HepG2 (cell line): ENCODE results near the gene RGP1. TPM values are rescaled to one million over a fixed set of nuclear protein-coding genes. Genes with fewer than 3 reads are reported as not detected.
A peak's percentile ranks its signal among the peaks of the same experiment; 100 is the strongest.

Source experiments
- ATAC-seq: fragments of 200-7000 bp; cut with Tn5 transposase; 3 replicates; pipeline ENCODE4 v1.9.1; 2020; ENCODE audit warnings: mild to moderate bottlenecking, moderate library complexity
- BruUV-seq: library from RNA; stranded (reverse); fragments of 400-500 nt; replicated peaks from 2 replicates; lab custom pipeline; 2021; lab: Mats Ljungman, UMichigan
- CTCF ChIA-PET: fragments of 300-600 bp; formaldehyde crosslinking; extraction: SDS; loops from one replicate; lab custom pipeline; 2021; ENCODE audit warnings: low total read pairs, inconsistent platforms, low intra/inter-chr PET ratio; lab: Yijun Ruan, JAX
- POLR2A ChIA-PET: fragments of 350-600 bp; sonication (Branson Sonifier 250); formaldehyde crosslinking; loops from one replicate; lab custom pipeline; 2020; ENCODE audit warnings: antibody characterized with exemption, inconsistent platforms; lab: Yijun Ruan, JAX
- DNase-seq: peaks from one replicate; pipeline ENCODE4 v3.0.0-alpha.2; 2015; ENCODE audit warnings: low spot score
- FAIRE-seq: peaks from 3 replicates; lab custom pipeline; 2011; peaks lifted over from hg19 to GRCh38; lab: Jason Lieb, UNC
- H2AFZ ChIP-seq: one replicate; pipeline ENCODE4 v1.6.1; 2011; ENCODE audit warnings: low read length, inconsistent platforms
- H3K27ac ChIP-seq: fragments of 300-600 bp; 3 replicates; pipeline ENCODE4 v1.8.0; 2011; ENCODE audit warnings: mixed run types, mild to moderate bottlenecking, mixed read lengths, low read length, inconsistent platforms; ENCODE audit not compliant: insufficient read depth; ENCODE audit errors: extremely low read length
- H3K27me3 ChIP-seq, 2 experiments: fragments of 200-600 bp in 1 of 2; 2 replicates in 1 of 2; 3 replicates in 1 of 2; pipeline versions ENCODE4 v1.6.0 to v1.8.0; 2011; ENCODE audit warnings: low read length in 2 of 2, mild to moderate bottlenecking in 2 of 2, moderate library complexity in 2 of 2, inconsistent platforms in 1 of 2; ENCODE audit not compliant: insufficient read depth in 2 of 2, control insufficient read depth in 1 of 2
- H3K36me3 ChIP-seq, 2 experiments: fragments of 200-600 bp in 1 of 2; replicated peaks in 1 of 2; 2 replicates in 1 of 2; 3 replicates in 1 of 2; pipeline versions ENCODE4 v1.5.1 to v1.8.0; 2011; ENCODE audit warnings: low read length in 2 of 2, inconsistent platforms in 1 of 2; ENCODE audit not compliant: insufficient read depth in 2 of 2, control insufficient read depth in 1 of 2
- H3K4me1 ChIP-seq: 2 replicates; pipeline ENCODE4 v1.5.1; 2012; ENCODE audit warnings: low read length, inconsistent platforms; ENCODE audit not compliant: insufficient read depth
- H3K4me2 ChIP-seq: 2 replicates; pipeline ENCODE4 v1.6.0; 2011; ENCODE audit warnings: low read depth, low read length, inconsistent platforms
- H3K4me3 ChIP-seq, 3 experiments: fragments of 200-600 bp in 1 of 3; sonication (generic), shearing (Covaris generic) in 1 of 3; replicated peaks in 1 of 3; 2 replicates each; pipeline ENCODE4 v1.5.1; 2011 to 2016; ENCODE audit warnings: low read length in 3 of 3, inconsistent platforms in 2 of 3, low read depth in 2 of 3, mild to moderate bottlenecking in 2 of 3, control low read depth in 1 of 3, mixed read lengths in 1 of 3; ENCODE audit not compliant: insufficient read depth in 1 of 3
- H3K79me2 ChIP-seq: one replicate; pipeline ENCODE4 v1.6.1; 2011; ENCODE audit warnings: low read length, inconsistent platforms; ENCODE audit not compliant: insufficient read depth
- H3K9ac ChIP-seq: 2 replicates; pipeline ENCODE4 v1.6.0; 2011; ENCODE audit warnings: mild to moderate bottlenecking, low read depth, low read length, inconsistent platforms; ENCODE audit not compliant: insufficient read depth
- H3K9me3 ChIP-seq: 2 replicates; pipeline ENCODE4 v1.5.1; 2012; ENCODE audit warnings: mild to moderate bottlenecking, low read length
- H4K20me1 ChIP-seq: 2 replicates; pipeline ENCODE4 v1.6.0; 2011; ENCODE audit warnings: inconsistent platforms, mild to moderate bottlenecking, low read length, moderate library complexity; ENCODE audit not compliant: insufficient read depth
- CHD2 ChIP-seq: IDR thresholded peaks from 2 replicates; pipeline ENCODE4 v1.6.1; 2011; ENCODE audit warnings: low read depth, low read length, improper control_type of control experiment
- FOSL1 ChIP-seq: sonication (generic); formaldehyde crosslinking; IDR thresholded peaks from 2 replicates; pipeline ENCODE4 v1.9.0; 2021; ENCODE audit warnings: missing genetic modification reagents, borderline replicate concordance
- HOXA7 ChIP-seq: sonication (generic); formaldehyde crosslinking; IDR thresholded peaks from 2 replicates; pipeline ENCODE4 v1.8.1; 2022; ENCODE audit warnings: mild to moderate bottlenecking, missing genetic modification reagents, moderate library complexity
- KAT8 ChIP-seq: IDR thresholded peaks from 2 replicates; pipeline ENCODE4 v1.6.1; 2016; ENCODE audit warnings: missing genetic modification reagents, missing compliant biosample characterization
- REL ChIP-seq: sonication (generic); formaldehyde crosslinking; conservative IDR thresholded peaks from 2 replicates; pipeline ENCODE4 v1.8.0; 2022; ENCODE audit warnings: mild to moderate bottlenecking, missing genetic modification reagents, moderate library complexity
- TOE1 ChIP-seq: sonication (generic); formaldehyde crosslinking; IDR thresholded peaks from 2 replicates; pipeline ENCODE4 v1.4.0; 2020; ENCODE audit warnings: mild to moderate bottlenecking, missing genetic modification reagents
- ZBTB42 ChIP-seq: sonication (generic); formaldehyde crosslinking; IDR thresholded peaks from 2 replicates; pipeline ENCODE4 v1.5.0; 2020; ENCODE audit warnings: mild to moderate bottlenecking, missing genetic modification reagents
- ZNF282 ChIP-seq: fragments of 450-650 bp; IDR thresholded peaks from 2 replicates; pipeline ENCODE4 v1.6.1; 2018; ENCODE audit not compliant: partially characterized antibody
- ZNF660 ChIP-seq: sonication (generic); formaldehyde crosslinking; IDR thresholded peaks from 2 replicates; pipeline ENCODE4 v1.5.1; 2020; ENCODE audit warnings: mild to moderate bottlenecking, low read depth, missing genetic modification reagents, borderline replicate concordance
- WGBS: methylation state at CpG from one replicate; pipeline ENCODE4 v1.1.6; 2017; ENCODE audit warnings: low lambda C conversion rate; 5-methylcytosine and 5-hydroxymethylcytosine counted together
- in situ Hi-C: cut with HindIII; loops from 2 replicates; pipeline ENCODE4 v1.10.0; 2017; ENCODE audit warnings: low pct_unique_long_range_greater_than_20kb; ENCODE audit not compliant: extremely low pct_ligation_motif_present
- intact Hi-C: fragments of 100-400 bp; cut with micrococcal nuclease; formaldehyde crosslinking; loops from one replicate; pipeline ENCODE4 v1.10.0; 2022; ENCODE audit not compliant: unreplicated experiment
- polyA plus RNA-seq, 8 experiments: library from polyadenylated mRNA; depleted of rRNA in 3 of 8; stranded (reverse) in 7 of 8; unstranded in 1 of 8; fragments of >200 nt; fragmentation: Illumina TruSeq in 4 of 8; extraction: Trizol in 4 of 8; gene quantifications; 2 replicates each; pipeline versions ENCODE4 v1.2.1 to v1.2.3, GENCODE V29; 2011 to 2016; ENCODE audit warnings: low read depth in 4 of 8, missing spikeins in 1 of 8, mixed read lengths in 1 of 8; ENCODE audit not compliant: insufficient read depth in 1 of 8
- total RNA-seq, 5 experiments: library from RNA; depleted of rRNA; stranded (reverse); fragments of >200 nt; fragmentation: Illumina TruSeq; extraction: Trizol; gene quantifications; 2 replicates each; pipeline ENCODE4 v1.2.3, GENCODE V29; 2016; ENCODE audit warnings: low read depth in 1 of 5
- TF ChIP-seq, protein P1 (sequence below): sonication (generic); formaldehyde crosslinking; IDR thresholded peaks from 2 replicates; pipeline ENCODE4 v1.9.0; 2021; ENCODE audit warnings: missing genetic modification reagents, borderline replicate concordance
- TF ChIP-seq, protein P2 (sequence below): sonication (generic); formaldehyde crosslinking; IDR thresholded peaks from 2 replicates; pipeline ENCODE4 v1.5.0; 2020; ENCODE audit warnings: missing genetic modification reagents, mild to moderate bottlenecking, borderline replicate concordance

RGP1 gene
- total and polyA plus RNA-seq, 2 of the 13 experiments (the other 11 are each of a cell fraction or from before 2014, with no cell fraction given), result 12.7 to 21.0 TPM

DNA sequence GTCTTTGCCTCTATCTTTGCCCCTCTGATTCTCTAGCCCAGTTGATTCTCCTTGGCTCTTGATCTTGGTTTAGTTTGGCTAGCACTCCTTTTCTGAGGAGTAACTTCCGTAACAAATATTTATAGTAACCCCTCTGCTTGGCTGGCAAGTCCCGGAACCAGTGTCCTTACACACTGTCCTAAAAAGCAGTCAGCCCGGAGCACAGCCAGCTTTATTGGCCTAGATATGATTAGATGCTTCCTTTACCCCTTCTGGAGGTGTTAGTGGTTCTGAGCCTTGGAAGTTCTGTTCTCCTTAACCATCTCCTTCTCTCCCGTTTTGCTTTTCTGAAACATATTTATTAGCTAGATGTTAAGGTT lies 22.0 kb downstream of the RGP1 start:
- Histone ChIP-seq H3K4me3 (no peak overlapping the region), H4K20me1 (no peaks in the 10 kb centered on the region), H3K36me3 (no peaks in the 10 kb centered on the region), H3K9me3 (no peaks in the 10 kb centered on the region), H3K9ac (no peak overlapping the region), H3K27ac (peak overlapping the region; percentile 7), H3K4me2 (peak overlapping the region; percentile 32; the same call in 1 of the 2 replicates), H2AFZ (no peak overlapping the region), H3K27me3 (no peaks in the 10 kb centered on the region), H3K4me1 (peaks cover 49% of the 10 kb centered on the region), H3K79me2 (peaks cover 7% of the 10 kb centered on the region)
- ChIA-PET POLR2A (interaction anchor here (0.7 to 2.3 kb wide), 5 partner anchors 12 to 43 kb away, joined by 3 to 7 read pairs (median 5); partner anchors contain the start of genes CREB3, GBA2, HINT2 and RGP1), CTCF (no interaction called here)
- FAIRE-seq (no peak), DNase-seq (no peak), ATAC-seq (no peak)
- WGBS, result 77% methylated on average over 4 of the region's 4 CpGs
- intact Hi-C loops (no loop called here), in situ Hi-C loops (no loop called here)
- BruUV-seq, result no TSS peak
- TF ChIP-seq KAT8 (CRISPR knock-in tag), result no peak
- no peak for TF ChIP-seq FOSL1
- TF ChIP-seq, protein P1, sequence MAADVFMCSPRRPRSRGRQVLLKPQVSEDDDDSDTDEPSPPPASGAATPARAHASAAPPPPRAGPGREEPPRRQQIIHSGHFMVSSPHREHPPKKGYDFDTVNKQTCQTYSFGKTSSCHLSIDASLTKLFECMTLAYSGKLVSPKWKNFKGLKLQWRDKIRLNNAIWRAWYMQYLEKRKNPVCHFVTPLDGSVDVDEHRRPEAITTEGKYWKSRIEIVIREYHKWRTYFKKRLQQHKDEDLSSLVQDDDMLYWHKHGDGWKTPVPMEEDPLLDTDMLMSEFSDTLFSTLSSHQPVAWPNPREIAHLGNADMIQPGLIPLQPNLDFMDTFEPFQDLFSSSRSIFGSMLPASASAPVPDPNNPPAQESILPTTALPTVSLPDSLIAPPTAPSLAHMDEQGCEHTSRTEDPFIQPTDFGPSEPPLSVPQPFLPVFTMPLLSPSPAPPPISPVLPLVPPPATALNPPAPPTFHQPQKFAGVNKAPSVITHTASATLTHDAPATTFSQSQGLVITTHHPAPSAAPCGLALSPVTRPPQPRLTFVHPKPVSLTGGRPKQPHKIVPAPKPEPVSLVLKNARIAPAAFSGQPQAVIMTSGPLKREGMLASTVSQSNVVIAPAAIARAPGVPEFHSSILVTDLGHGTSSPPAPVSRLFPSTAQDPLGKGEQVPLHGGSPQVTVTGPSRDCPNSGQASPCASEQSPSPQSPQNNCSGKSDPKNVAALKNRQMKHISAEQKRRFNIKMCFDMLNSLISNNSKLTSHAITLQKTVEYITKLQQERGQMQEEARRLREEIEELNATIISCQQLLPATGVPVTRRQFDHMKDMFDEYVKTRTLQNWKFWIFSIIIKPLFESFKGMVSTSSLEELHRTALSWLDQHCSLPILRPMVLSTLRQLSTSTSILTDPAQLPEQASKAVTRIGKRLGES (CRISPR knock-in tag), result no peak
- TF ChIP-seq, protein P2, sequence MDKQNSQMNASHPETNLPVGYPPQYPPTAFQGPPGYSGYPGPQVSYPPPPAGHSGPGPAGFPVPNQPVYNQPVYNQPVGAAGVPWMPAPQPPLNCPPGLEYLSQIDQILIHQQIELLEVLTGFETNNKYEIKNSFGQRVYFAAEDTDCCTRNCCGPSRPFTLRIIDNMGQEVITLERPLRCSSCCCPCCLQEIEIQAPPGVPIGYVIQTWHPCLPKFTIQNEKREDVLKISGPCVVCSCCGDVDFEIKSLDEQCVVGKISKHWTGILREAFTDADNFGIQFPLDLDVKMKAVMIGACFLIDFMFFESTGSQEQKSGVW, result no peak
- no peak for TF ChIP-seq ZNF282
- TF ChIP-seq ZNF660 (CRISPR knock-in tag), result no peak
- TF ChIP-seq REL (CRISPR knock-in tag), result no peak
- no peak for TF ChIP-seq HOXA7
- TF ChIP-seq ZBTB42, result no peak
- TF ChIP-seq CHD2, result no peak
- no peak for TF ChIP-seq TOE1 (CRISPR knock-in tag)
